ENCODE results near the gene C3orf49.

The C3orf49 gene

GRCh38 chr3:63892773-63893352 lies 73.8 kb downstream of the C3orf49 start:
- DNase-seq = no peak

GRCh38 chr3:63895422-63896189 lies 76.5 kb downstream of the C3orf49 start:
- DNase-seq = no peak

GRCh38 chr3:63896332-63897030 lies 77.4 kb downstream of the C3orf49 start:
- DNase-seq = no peak

All from activated CD4-positive, alpha-beta T cell treated with anti-CD3 and anti-CD28 coated beads, Interleukin-2, amount 50 U/mL, for 48 hours (primary cell).